Ishikawa (cell line): ENCODE results near the gene PADI1.

Experiments
- FOXM1 ChIP-seq: IDR thresholded peaks from 2 replicates; pipeline ENCODE4 v1.6.1; 2012; ENCODE audit warnings: low read depth, borderline replicate concordance
- RAD21 ChIP-seq: IDR thresholded peaks from 2 replicates; pipeline ENCODE4 v1.6.1; 2012; ENCODE audit warnings: low read depth
- TF ChIP-seq, protein P1 (sequence below): IDR thresholded peaks from 2 replicates; pipeline ENCODE4 v1.6.1; 2012

GRCh38 chr1:17173217-17173616, 31.7 kb upstream of the PADI1 start:
- no peak for TF ChIP-seq FOXM1
- TF ChIP-seq, protein P1, sequence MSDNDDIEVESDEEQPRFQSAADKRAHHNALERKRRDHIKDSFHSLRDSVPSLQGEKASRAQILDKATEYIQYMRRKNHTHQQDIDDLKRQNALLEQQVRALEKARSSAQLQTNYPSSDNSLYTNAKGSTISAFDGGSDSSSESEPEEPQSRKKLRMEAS: no peak
- TF ChIP-seq RAD21: no peak
